Stimulated activated CD4-positive, alpha-beta T cell treated with anti-CD3 and anti-CD28 coated beads, Interleukin-4, amount 100 ng/mL, for 24 hours (primary cell): ENCODE data around the gene TIMM22.

Source experiments
- DNase-seq: peaks from one replicate; pipeline ENCODE4 v3.0.0-alpha.2; 2020

TIMM22 gene

DNA sequence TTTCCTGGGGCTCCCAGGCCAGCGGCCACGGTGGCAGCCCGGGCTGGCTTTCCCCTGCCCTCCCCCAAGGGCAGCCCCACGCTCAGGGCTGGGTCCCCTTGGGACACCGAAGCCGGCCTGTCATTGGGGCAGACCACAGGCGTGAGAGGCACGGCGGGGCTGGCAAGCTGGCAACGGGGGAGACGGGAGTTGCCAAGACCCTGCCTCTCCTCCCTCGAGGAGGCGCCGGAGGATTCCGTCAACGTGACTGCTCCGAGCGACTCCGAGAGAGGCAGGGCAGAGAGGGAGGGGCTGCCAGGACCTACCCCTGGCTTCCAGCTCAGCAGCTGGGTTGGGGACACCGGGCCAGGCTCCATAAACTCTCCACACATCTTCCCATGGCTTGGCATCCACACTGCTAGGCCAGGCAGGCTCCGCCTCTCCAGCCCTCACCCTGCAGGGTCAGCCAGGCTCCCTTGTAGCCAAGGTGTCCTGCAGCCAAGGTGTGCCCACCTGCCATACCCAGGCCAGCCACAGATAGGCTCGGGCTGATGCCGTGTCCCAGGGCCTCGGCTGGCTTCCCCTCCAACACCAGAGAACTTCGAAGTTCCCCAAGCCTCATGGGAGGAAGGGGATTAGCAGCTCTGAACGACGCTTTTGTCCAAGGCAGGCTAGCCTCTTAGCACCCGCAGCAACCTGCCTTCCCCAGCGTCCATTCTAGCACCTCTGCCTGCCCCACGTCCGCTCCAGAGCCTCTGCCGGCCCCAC, 25.5 kb downstream of the TIMM22 start:
- DNase-seq, result no peak

DNA sequence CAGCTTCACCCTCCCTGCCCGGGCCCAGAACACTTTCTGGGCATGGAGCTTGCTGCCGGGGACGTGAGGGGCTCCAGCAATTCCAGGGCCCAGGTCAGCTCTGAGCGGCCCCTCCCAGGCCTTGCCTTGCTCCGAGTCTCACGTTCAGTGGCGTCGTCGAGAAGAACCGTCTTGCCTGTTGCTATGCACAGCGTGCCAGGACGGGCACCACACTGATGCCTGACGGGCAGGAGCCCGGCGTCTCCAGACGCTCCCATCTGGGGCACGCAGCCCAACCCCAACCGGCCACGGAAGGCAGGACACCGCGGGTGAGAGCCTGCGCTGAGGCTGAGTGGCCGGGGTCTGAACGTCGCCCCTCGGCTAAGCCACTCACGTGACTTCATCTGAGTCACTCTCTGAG, 27.1 kb downstream of the TIMM22 start:
- no peak for DNase-seq

DNA sequence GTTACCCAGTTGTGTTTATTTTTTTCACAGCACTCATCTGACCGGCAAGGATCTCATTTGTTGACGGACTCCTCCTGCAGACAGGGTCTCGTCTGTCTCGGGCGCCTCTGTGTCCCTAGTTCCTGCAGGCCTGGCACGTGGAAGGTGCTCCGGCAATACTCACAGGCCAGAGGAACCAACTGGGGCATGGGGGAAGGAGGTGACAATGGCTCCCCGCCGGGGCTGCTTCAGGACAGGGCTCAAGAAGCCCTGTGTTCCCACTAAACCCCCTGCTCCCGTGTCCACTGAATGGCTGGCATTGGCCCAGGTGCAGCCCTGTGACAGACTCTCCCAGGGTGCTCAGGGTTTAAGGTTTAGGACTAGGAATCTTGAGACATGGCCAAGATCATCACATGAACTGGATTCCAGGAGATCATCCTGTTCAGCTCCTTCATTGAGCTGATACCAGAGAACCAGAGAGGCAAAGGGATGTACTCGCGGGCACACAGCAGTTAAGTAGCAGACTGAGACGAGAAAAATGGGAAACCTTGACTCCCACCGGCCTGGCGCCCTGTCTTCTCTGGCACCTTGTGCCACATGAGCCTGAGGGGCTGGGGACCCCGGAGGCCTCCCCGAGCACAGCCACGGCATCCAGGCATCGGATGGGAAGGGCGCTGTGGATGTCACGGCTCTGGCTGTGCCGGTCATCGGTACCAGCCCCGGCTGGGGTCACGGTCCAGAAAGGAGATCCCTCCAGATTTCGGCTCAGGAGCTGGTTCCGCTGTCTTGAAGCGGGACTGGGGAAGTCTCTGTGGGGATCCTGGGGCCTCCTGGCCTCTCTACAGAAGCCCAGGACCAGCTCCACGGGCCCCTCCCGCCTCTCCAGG, 29.0 kb downstream of the TIMM22 start:
- no peak for DNase-seq

DNA sequence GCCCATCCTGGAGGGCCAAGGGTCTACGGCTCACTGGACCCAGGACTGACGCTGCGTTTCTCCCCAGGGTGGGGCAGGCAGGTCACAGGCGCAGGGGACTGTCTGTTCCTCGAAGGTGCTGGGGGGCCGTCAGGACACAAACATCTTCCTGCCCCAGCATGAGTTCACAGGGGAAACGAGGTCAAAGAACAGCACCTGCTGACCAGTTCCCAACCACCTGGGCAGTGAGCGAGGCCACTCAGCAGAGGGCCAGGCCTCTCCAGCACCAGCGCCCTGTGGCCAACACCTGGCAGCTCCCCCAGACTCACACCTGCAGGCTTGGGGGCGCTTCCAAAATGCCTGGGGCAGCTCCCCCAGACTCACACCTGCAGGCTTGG, 29.7 kb downstream of the TIMM22 start:
- DNase-seq, result no peak

DNA sequence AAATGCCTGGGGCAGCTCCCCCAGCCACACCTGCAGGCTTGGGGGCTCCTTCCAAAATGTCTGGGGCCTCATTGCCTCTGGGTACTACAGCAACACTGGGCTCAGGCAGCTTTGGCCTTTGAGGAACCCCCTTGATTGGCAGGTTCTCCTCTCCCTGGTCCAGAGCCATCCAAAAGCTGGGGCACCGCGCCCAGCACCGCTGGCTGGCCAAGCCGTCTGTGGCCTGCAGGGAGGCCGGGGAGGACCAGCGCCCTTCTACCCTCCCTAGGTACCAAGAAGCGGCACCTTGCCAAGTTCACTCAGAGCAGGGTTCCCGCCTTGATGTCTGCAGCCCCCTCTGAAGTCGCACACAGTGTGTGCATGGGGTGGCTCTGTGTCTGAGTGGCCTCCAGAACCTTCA, 30.1 kb downstream of the TIMM22 start:
- no peak for DNase-seq

DNA sequence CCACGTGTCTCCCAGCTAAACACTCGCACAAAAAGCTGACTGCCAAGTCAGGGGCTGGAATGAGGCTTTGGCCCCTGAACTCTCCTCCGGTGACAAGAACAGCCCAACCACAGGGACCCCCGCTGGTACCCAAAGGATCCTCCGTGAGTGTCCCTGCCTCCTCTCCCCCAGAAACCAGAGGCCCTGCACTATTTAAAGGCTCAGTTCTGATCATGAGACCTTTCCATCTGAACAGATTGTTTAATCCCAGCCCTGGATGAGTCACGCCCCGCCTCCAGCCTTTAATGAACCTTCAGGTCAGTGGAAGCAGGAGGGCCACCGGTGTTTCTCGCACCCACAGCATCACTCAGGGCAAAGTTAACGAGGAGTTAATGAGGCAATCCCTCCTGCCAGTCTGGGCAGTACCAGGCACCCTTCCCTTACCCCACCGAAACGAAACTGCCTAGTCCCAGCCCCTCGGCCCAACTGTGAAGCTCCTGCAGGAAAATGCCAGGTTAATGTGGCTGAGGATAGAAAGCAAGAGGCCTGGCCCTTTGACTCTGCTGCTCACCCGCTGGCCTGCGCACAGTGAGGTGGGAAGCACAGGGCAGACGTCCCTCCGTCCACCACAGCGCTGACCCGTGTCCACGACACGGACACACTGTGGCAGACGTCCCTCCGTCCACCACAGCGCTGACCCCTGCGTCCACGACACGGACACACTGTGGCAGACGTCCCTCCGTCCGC, 32.4 kb downstream of the TIMM22 start:
- no peak for DNase-seq

DNA sequence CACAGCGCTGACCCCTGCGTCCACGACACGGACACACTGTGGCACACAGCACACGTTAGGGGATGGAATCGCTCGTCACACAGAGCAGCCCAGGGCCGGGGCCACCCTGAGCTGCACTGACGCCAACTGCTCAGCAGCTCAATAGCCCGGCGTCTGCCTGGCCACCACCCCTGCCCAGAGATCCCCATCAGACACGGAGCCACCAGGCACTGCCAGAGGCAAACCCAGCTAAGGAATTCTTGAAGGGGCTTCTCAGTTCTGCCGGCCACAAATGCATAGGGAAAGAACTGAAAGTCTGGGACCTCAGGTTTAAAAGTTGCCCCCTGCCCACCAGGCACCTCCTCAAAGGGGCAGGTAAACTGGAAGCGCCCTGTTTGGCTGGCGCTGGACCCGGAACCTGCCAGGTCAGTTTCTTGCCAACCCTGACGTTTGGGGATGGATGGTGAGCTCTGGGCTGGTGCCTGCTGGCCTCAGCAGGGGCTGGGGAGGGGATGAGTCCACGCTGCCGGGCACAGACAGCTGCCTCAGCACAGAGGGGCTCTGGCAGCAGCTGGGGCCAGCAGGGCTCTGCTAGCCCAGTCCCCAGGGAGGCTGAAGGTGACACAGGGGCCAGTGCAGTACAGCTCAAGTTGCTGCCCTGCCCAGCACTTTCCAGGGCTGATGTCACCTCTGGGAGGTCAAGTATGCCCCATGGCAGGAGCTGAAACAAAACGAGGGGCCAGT, 33.2 kb downstream of the TIMM22 start:
- no peak for DNase-seq

DNA sequence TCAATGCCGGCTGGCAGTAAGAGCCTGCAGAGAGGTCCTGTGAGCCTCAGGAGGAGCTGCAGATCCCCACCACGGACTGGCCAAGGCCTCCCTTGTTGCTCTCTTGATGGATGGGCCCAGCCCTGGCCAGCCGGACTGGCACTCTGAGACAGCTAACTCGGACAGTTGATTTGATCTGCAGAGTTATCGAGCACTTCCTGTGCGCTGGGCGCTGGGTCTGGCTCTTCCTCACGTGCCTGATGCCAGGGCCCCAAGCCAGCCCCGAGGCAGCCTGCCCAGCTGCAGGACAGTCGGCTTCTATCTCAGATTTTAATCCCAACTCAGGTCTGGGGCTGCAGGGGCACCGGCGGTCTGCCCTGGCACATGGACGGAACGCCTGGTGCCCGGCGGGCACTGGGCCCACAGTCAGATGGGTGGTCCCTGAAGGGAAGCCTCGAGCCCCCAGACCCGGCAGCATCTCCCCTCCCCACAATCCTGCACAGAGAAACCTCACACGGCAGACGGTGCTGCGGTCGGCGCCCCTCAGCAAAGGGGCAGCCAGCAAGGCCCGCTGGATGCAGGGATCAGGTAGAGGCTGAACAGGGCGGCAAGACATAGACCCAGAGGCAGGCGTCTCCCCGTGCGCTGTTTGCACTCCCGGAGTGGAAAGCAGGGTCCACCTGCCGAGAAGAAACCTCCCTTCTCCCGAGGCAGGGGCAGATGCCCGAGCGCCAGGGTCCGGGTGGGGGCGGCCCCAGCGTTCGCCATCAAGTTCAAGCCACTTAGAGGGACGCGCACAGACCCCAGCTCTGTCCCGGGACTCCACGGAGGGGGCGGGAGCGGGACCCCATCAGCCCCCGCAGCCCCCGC, 34.0 kb downstream of the TIMM22 start:
- no peak for DNase-seq

DNA sequence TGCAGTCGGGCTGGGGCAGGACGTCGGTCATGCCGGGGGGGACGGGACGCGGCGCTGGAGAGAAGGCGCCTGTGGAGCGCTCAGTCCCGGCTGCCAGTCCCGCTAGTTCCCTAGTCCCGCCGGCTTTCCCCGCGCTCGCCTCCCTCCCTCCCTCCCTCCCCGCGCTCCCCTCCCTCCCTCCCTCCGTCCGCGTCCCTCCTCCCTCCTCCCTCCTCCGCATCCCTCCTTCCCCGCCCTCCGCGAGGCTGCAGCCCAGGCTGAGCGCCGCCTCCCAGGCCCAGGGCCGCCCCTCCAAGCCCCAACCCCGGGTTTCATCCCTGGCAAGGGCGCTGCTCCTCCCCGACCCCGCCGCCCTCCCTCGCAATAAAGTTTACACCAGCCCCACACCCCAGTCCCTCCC, 34.8 kb downstream of the TIMM22 start:
- DNase-seq, result no peak

DNA sequence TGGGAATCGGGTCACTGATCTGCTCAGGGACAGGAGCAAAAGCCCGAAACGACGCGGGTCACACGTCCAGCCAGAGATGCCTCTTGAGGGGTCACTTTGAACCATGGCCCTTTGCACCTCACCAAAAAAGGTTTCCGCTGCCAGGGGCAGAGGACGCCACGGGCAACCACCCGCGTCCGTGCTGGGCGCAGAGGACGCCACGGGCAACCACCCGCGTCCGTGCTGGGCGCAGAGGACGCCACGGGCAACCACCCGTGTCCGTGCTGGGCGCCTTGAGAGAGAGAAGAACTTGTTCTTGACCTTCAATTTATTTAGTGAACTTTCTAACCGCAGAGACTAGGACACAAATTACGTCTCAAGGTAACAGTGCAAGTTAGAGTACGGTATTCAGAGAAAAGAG, 35.5 kb downstream of the TIMM22 start:
- DNase-seq, result no peak

DNA sequence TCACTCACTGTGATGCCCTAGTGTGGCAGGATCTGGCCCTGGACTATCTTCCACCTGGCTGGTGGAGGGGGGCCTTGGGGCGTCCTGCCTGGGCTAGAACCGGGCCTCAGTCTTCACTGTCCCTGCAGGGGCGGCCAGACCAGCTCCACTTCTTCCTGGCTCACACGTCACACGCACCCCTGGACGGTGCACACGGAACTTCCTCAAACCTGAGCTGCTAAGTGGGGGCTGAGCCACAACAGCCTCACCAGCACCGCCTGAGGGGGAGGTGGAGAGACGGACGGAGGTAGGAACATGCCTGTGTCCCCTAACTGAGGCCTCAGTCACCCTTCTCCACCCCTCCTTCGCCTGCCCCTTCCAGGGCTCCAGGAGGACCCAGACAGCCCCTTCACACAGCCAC, 36.6 kb downstream of the TIMM22 start:
- DNase-seq, result no peak

DNA sequence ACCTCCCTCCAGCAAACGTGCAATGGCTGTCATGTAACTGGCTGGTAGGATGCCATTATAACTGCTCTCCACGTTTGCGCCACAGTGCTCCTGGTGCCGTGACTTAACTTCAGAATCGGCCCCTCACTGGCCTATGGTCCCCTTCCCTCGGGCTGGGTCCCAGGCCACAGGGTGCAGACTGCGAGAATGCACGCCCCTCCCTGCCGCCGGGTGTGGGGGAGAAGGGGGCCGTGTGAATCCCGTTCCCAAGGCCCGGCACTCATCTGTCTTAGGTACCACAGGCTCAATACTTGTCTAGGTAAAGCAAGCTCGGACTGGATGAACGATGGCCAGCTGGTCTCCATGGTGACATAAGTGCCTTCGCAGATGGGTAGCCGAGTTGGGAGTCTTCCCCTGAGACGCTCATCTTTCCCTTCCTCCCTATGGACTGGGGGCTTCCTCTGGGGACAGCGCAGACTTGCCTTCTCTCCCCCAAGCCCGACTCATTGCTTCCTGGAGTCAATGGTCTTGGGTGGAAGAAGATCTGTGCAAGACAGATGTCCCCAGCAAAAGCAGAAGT, 37.8 kb downstream of the TIMM22 start:
- no peak for DNase-seq

DNA sequence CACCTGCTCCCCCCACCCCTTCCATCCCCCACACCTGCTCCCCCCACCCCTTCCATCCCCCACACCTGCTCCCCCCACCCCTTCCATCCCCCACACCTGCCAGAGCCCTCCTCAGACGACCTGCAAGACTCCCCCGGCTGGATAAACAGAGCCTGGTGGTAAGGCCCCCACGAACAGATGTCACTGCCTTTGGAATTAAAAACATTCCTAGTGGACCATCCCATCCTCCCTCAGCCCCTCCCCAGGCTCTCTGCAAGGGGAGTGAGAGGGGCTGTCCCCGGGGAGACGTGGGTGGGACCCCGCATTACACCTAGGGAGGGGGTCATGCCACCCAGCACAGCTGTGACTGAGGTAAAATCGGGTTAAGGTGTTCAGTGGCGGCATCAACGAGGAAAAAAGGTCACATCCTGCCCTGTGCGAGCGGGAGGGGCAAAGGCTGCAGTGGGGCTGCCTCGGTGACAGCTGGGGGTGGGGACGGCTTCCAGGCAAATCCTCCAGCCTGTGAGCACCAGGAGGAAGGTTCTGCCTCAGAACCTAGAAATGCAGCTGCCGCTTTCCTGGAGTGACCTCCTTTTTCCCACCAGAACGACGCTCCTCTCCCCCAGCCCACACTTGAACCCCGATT, 38.7 kb downstream of the TIMM22 start:
- DNase-seq, result no peak

DNA sequence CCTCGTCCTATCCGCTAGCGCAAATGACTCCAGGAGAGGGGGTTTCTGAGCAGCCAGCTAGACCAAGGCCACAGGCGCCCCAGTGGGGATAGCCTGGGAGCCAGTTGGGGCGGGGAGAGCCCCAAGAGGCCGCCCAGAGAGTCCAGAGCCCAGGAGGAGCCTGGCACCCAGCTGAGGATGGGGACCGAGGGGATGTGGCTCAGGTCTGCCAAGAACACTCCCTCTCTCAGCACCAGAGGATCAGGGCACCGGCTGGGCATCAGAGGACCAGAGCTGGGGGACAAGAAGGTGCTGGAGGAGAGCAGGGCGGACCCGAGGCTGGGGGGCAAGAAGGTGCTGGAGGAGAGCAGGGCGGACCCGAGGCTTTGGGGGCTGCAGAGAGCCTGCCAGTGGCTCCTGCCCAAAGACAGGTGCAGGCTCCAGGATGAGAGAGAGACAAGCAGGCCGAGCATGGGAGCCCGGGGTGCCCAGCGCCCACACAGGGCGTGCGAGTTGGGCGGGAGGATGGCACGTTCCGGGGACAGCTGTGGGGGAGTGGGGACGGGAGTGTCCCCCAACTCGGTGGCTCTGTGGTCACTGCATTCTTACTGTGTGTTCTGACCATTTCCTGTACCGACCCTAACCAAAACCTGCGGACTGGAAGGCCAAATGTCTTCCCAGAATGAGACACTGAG, 39.4 kb downstream of the TIMM22 start:
- DNase-seq, result no peak

DNA sequence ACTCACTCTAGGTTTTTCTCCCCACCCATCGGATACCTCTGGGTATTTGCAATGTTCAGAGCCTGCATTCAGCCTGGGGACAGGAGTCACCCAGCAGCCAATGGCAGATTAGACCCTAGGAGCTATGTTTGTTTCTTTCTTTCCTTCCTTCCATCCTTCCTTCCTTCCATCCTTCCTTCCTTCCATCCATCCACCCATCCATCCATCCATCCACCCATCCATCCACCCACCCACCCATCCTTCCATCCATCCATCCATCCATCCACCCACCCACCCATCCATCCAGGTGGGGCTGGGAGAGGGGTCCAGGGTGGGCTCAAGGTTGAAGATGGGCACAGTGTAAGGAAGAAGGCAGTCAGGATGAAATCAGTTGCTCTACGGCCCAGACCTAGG, 39.9 kb downstream of the TIMM22 start:
- no peak for DNase-seq

DNA sequence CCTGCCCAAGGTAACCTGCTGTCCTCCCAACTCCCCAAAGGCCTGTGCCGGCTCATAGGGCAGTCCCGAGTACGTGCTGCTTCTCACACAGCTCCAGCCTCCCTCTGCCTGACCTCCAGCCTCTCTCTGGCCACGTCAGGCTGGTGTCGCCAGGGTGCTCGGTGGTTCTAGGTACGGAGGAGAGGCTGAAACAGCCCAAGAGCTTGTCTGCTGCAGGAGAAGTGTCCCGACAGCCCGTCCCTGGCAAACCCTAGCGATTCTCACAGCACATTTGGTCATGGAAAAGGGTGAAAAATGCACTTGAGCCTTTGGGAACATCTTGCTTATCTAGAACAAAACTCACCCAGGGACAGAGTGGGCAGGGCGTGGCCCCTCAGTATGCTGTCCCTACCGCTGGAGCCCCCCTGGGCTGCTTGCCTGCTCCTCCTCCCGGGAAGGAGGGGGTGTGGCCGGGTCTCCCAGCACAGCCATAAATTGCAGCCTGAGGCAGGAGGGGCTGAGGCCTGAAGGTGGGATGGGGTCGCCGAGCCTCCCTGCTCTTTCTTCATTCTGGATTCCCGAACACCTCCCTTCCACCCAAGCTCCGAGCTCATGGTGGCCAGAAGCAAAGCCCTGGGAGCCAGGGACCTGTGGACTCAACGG, 40.4 kb downstream of the TIMM22 start:
- no peak for DNase-seq

DNA sequence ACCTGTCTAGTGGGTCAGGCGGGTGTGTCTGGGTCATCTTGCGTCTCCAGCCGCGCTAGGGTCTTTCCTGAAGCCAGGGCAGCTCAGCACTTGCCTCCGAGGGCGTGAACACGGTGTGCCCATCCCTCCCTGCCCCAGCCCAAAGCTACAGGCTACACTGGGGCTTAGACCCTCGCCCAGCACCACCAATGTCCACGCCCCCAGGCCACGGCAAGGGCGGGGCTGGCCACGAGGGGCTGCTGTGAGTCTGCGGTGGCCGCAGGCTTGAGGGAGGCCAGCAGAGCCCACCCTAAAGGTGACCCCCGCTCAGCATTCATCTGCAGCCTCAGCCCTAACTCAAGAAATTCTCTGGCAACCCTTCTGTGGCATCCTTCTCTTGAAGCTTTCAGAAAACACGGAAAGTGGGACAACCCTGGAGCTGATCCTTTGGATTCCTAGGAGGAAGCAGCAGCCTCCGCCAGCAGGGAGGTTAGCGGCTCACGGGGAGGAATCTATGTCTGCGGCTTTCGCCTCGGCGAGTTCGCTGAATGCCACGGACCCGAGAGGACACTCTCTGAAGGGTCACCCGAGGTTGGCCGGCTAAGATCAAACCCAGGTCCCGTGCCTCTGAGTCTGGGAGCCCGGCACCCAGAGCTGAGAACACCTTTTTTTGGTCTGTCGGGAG, 41.7 kb downstream of the TIMM22 start:
- DNase-seq, result no peak

DNA sequence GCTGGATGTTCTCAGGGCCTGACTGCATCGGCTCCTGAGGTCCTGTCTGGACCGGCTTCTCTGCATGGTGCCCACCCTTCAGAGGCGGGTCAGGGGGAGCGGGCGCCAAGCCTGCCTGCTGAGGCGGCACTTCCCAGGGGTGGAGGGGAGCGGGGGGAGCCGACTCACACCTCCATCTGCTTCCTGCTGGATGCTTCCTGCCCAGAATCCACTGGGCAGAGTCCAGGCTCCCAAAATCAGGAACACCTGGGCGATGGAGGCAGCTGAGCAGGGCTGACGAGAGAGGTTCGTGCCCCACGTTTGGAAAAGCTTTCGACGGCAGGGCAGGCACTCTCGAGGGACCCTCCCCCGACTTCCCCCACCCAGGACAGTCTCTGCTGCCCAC, 42.2 kb downstream of the TIMM22 start:
- no peak for DNase-seq

DNA sequence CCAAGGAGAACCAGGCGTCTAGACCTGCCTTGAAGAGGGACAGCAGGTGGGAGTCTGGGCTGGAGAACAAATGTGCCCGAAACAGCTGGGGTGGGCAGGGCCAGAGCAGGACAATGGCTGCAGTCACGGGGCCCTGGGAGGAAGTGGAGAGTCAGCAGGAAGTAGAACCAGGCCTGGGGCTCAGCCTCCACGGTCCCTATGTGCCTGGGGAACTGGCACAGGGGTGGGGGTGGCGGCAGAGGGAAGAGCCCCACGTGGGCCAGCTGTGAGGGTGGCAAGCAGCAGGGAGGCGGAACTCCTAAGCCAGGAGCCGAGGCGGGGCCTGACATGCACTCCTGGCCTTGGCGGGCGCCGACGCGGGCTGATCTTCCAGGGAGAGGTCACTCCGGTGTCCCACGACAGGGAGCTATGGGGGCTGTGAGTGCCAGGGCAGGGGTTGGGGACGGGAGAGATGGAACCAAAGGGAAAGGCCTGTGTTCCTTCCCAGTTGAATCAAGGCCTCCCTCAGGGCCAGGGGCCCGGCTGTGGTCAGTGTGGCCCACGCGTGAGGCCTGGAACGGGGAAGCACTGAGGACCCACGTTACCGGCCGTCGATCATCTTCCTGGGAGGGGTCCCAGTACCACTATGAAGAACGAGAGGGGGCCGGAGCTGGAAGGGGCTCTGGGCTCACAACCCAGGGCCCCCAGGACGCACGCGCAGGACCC, 42.7 kb downstream of the TIMM22 start:
- DNase-seq, result no peak
